ENCODE data around the gene NAA20. TPM values are rescaled to one million over a fixed set of nuclear protein-coding genes. Genes with fewer than 3 reads are reported as not detected.

The NAA20 gene
- total and polyA plus RNA-seq, 2 donors (not counting 1 experiment from before 2014, with no cell fraction given) = 42.4 to 82.6 TPM

GRCh38 chr20:20073801-20074371, 56.7 kb downstream of the NAA20 start:
- Histone ChIP-seq H3K9ac (ENCODE audit: insufficient read depth, low read length) (no peak overlapping the region), H3K4me3 (replicated peaks in 1 of 4; ENCODE audit: control extremely low read depth in 1 of 4, insufficient read depth in 1 of 4, low read depth in 3 of 4, low read length in 4 of 4) (peak overlapping the region in 1 of 4 experiments; percentile 39), H2AFZ (ENCODE audit: low read length) (no peak overlapping the region), H3K79me2 (ENCODE audit: control insufficient read depth, insufficient read depth, low read length) (no peaks in the 10 kb centered on the region), H3K27ac (ENCODE audit: insufficient read depth, low read length) (no peak overlapping the region), H3K4me1 (ENCODE audit: control insufficient read depth, extremely low read depth, insufficient read depth, low read length) (no peaks in the 10 kb centered on the region), H3K36me3 (ENCODE audit: control insufficient read depth, insufficient read depth, low read length) (no peaks in the 10 kb centered on the region), H3K4me2 (ENCODE audit: extremely low read depth, insufficient read depth, low read length) (peak overlapping the region; percentile 11), H3K27me3 (ENCODE audit: control insufficient read depth, insufficient read depth, low read length) (peaks cover 2% of the 10 kb centered on the region), H4K20me1 (ENCODE audit: control insufficient read depth, extremely low read depth, insufficient read depth, low read length) (no peaks in the 10 kb centered on the region), H3K9me3 (ENCODE audit: control insufficient read depth, insufficient read depth, low read depth, low read length) (no peaks in the 10 kb centered on the region)
- no peak for TF ChIP-seq CTCF (conservative IDR thresholded peaks at IDR 0.05 in 1 of 2, IDR thresholded peaks at IDR 0.05 in 1 of 2; ENCODE audit: low read depth in 1 of 2, low read length in 2 of 2)
- no peak for TF ChIP-seq EZH2 (IDR thresholded peaks at IDR 0.05; ENCODE audit: low read length, missing control alignments)
- DNase-seq (ENCODE audit: low read depth in 2 of 2) = no peak

DNA sequence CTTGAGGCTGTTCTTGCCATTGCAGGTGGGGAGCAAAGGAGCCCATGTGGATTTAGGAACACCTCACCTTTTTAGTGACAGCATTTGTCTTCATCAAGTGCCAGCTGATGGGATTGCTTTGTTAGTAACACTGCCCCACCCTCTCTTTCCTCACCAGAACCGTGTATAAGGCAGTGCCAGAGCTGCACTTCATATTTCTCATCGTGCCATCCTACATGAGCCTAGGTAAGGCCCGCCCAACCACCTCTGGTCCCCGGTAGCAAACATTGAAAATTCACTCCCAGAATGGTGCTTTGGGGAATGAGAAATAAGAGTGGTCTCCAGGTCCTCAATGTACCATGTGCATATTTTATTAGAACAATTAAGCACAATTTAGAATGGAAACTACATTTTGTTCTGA, 57.9 kb downstream of the NAA20 start:
- Histone ChIP-seq H3K27me3 (ENCODE audit: control insufficient read depth, insufficient read depth, low read length) (peaks cover 2% of the 10 kb centered on the region), H3K36me3 (ENCODE audit: control insufficient read depth, insufficient read depth, low read length) (no peaks in the 10 kb centered on the region), H3K79me2 (ENCODE audit: control insufficient read depth, insufficient read depth, low read length) (no peaks in the 10 kb centered on the region), H3K9me3 (ENCODE audit: control insufficient read depth, insufficient read depth, low read depth, low read length) (no peaks in the 10 kb centered on the region), H3K27ac (ENCODE audit: insufficient read depth, low read length) (no peak overlapping the region), H3K4me2 (ENCODE audit: extremely low read depth, insufficient read depth, low read length) (no peak overlapping the region), H3K4me3 (replicated peaks in 1 of 4; ENCODE audit: control extremely low read depth in 1 of 4, insufficient read depth in 1 of 4, low read depth in 3 of 4, low read length in 4 of 4) (no peak overlapping the region), H2AFZ (ENCODE audit: low read length) (no peak overlapping the region), H4K20me1 (ENCODE audit: control insufficient read depth, extremely low read depth, insufficient read depth, low read length) (no peaks in the 10 kb centered on the region), H3K4me1 (ENCODE audit: control insufficient read depth, extremely low read depth, insufficient read depth, low read length) (no peaks in the 10 kb centered on the region), H3K9ac (ENCODE audit: insufficient read depth, low read length) (no peak overlapping the region)
- DNase-seq (ENCODE audit: low read depth in 2 of 2) = no peak
- TF ChIP-seq EZH2 (IDR thresholded peaks at IDR 0.05; ENCODE audit: low read length, missing control alignments) (no peak), CTCF (conservative IDR thresholded peaks at IDR 0.05 in 1 of 2, IDR thresholded peaks at IDR 0.05 in 1 of 2; ENCODE audit: low read depth in 1 of 2, low read length in 2 of 2) (no peak)

GRCh38 chr20:20076297-20077065, 59.3 kb downstream of the NAA20 start:
- H3K9ac ChIP-seq (ENCODE audit: insufficient read depth, low read length) = no peak overlapping the region

More at GRCh38 chr20:20076297-20077065, 59.3 kb downstream of the NAA20 start:
- Histone ChIP-seq H3K4me1 (ENCODE audit: control insufficient read depth, extremely low read depth, insufficient read depth, low read length) (no peaks in the 10 kb centered on the region), H3K4me3 (replicated peaks in 1 of 4; ENCODE audit: control extremely low read depth in 1 of 4, insufficient read depth in 1 of 4, low read depth in 3 of 4, low read length in 4 of 4) (no peak overlapping the region), H4K20me1 (ENCODE audit: control insufficient read depth, extremely low read depth, insufficient read depth, low read length) (no peaks in the 10 kb centered on the region), H3K4me2 (ENCODE audit: extremely low read depth, insufficient read depth, low read length) (no peak overlapping the region), H3K79me2 (ENCODE audit: control insufficient read depth, insufficient read depth, low read length) (no peaks in the 10 kb centered on the region), H3K36me3 (ENCODE audit: control insufficient read depth, insufficient read depth, low read length) (no peaks in the 10 kb centered on the region), H3K27ac (ENCODE audit: insufficient read depth, low read length) (no peak overlapping the region), H2AFZ (ENCODE audit: low read length) (no peak overlapping the region), H3K9me3 (ENCODE audit: control insufficient read depth, insufficient read depth, low read depth, low read length) (no peaks in the 10 kb centered on the region), H3K27me3 (ENCODE audit: control insufficient read depth, insufficient read depth, low read length) (peaks cover 5% of the 10 kb centered on the region)
- TF ChIP-seq CTCF (conservative IDR thresholded peaks at IDR 0.05 in 1 of 2, IDR thresholded peaks at IDR 0.05 in 1 of 2; ENCODE audit: low read depth in 1 of 2, low read length in 2 of 2) = no peak
- TF ChIP-seq EZH2 (IDR thresholded peaks at IDR 0.05; ENCODE audit: low read length, missing control alignments) = no peak
- DNase-seq (ENCODE audit: low read depth in 2 of 2) = peak; percentile 44 to 84

All from fibroblast of lung (primary cell).